CD4-positive, alpha-beta memory T cell (primary cell): ENCODE results near the gene EID2. TPM values are rescaled to one million over a fixed set of nuclear protein-coding genes. Genes with fewer than 3 reads are reported as not detected.
A peak's percentile ranks its signal among the peaks of the same experiment; 100 is the strongest.

Experiments used
- CTCF ChIA-PET: fragments of 350-600 bp; sonication (Branson Sonifier 250); formaldehyde crosslinking; loops from one replicate; lab custom pipeline; 2021; ENCODE audit warnings: inconsistent platforms; ENCODE audit not compliant: partially characterized antibody; lab: Charles Lee
- POLR2A ChIA-PET: fragments of 350-600 bp; sonication (Branson Sonifier 250); formaldehyde crosslinking; loops from one replicate; lab custom pipeline; 2021; ENCODE audit not compliant: partially characterized antibody; lab: Charles Lee
- DNase-seq, 5 donors: peaks; one replicate each; pipeline versions ENCODE4 v3.0.0 to v3.0.0-alpha.2; 2020 to 2022; ENCODE audit warnings: mixed read lengths in 1 of 5
- H3K27ac ChIP-seq: one replicate; pipeline ENCODE4 v1.7.0; 2013; ENCODE audit warnings: low read depth, low read length
- H3K27me3 ChIP-seq: 2 replicates; pipeline ENCODE4 v1.7.0; 2013; ENCODE audit warnings: mild to moderate bottlenecking, low read length, moderate library complexity; ENCODE audit not compliant: insufficient read depth
- H3K36me3 ChIP-seq: 2 replicates; pipeline ENCODE4 v1.7.0; 2013; ENCODE audit warnings: mild to moderate bottlenecking, low read length, moderate library complexity; ENCODE audit not compliant: insufficient read depth
- H3K4me1 ChIP-seq: 2 replicates; pipeline ENCODE4 v1.7.0; 2013; ENCODE audit warnings: mild to moderate bottlenecking, low read length, moderate library complexity; ENCODE audit not compliant: insufficient read depth
- H3K4me3 ChIP-seq, 2 donors: one replicate each; pipeline ENCODE4 v1.7.0; 2013; ENCODE audit warnings: low read length in 2 of 2, mild to moderate bottlenecking in 1 of 2
- H3K9me3 ChIP-seq, 2 donors: one replicate each; pipeline ENCODE4 v1.7.0; 2013; ENCODE audit warnings: low read length in 2 of 2, control low read depth in 1 of 2; ENCODE audit not compliant: control insufficient read depth in 1 of 2
- H3K27ac Mint-ChIP-seq, 7 donors: one replicate each; pipeline ENCODE4 v1.8.0; 2020 to 2021; ENCODE audit warnings: mixed read lengths in 7 of 7, mild to moderate bottlenecking in 6 of 7, inconsistent platforms in 3 of 7, moderate library complexity in 3 of 7
- H3K27me3 Mint-ChIP-seq, 2 donors: one replicate each; pipeline ENCODE4 v1.8.0; 2020 to 2021; ENCODE audit warnings: mixed read lengths in 2 of 2
- H3K36me3 Mint-ChIP-seq, 2 donors: one replicate each; pipeline ENCODE4 v1.8.0; 2020 to 2021; ENCODE audit warnings: mixed read lengths in 2 of 2, inconsistent platforms in 1 of 2, mild to moderate bottlenecking in 1 of 2
- H3K4me1 Mint-ChIP-seq, 4 donors: one replicate each; pipeline ENCODE4 v1.8.0; 2020 to 2021; ENCODE audit warnings: mixed read lengths in 4 of 4, mild to moderate bottlenecking in 1 of 4
- H3K4me3 Mint-ChIP-seq, 8 donors: one replicate each; pipeline ENCODE4 v1.8.0; 2020 to 2021; ENCODE audit warnings: mixed read lengths in 8 of 8, mild to moderate bottlenecking in 7 of 8, moderate library complexity in 6 of 8, inconsistent platforms in 3 of 8
- H3K9me3 Mint-ChIP-seq, 8 donors: one replicate each; pipeline ENCODE4 v1.8.0; 2020 to 2021; ENCODE audit warnings: mixed read lengths in 8 of 8, mild to moderate bottlenecking in 5 of 8, inconsistent platforms in 3 of 8, moderate library complexity in 1 of 8
- intact Hi-C: fragments of 100-400 bp; cut with micrococcal nuclease; formaldehyde crosslinking; loops from one replicate; pipeline ENCODE4 v1.15.1; 2023
- polyA plus RNA-seq, 2 donors: library from polyadenylated mRNA; unstranded; fragments of 300-500 nt; fragmentation: Illumina TruSeq; gene quantifications; one replicate each; pipeline ENCODE4 v1.2.3, GENCODE V29; 2021
- total RNA-seq, 2 experiments: library from RNA; stranded (reverse); gene quantifications; one replicate each; pipeline ENCODE4 v1.2.3, GENCODE V29; 2021

The EID2 gene
- total and polyA plus RNA-seq, 4 experiments from 2014 or later, result 22.0 to 34.9 (median 22.5) TPM

GRCh38 chr19:39498798-39499642 is 40.9 kb downstream of the EID2 start, which contains the start of gene DLL3:
DLL3 (plus strand) TSS chr19:39498947; CDS start chr19:39498975, 28 bp downstream.
- Mint-ChIP-seq H3K36me3 (no peaks in the 10 kb centered on the region), H3K4me1 (peaks cover 15 to 40% (median 23%) of the 10 kb centered on the region in 4 donors), H3K4me3 (peak within 1 kb of the TSS; percentile 40 to 78 (median 66)), H3K9me3 (no peaks in the 10 kb centered on the region), H3K27me3 (peaks cover 36 to 42% of the 10 kb centered on the region in 2 donors), H3K27ac (peak within 1 kb of the TSS in 2 of 7 donors; percentile 2 to 80)
- Histone ChIP-seq H3K27me3 (peaks cover 29% of the 10 kb centered on the region), H3K4me3 (peak within 1 kb of the TSS in 1 of 2 donors; percentile 22), H3K9me3 (no peaks in the 10 kb centered on the region), H3K27ac (no peak within 1 kb of the TSS), H3K4me1 (peaks cover 28% of the 10 kb centered on the region), H3K36me3 (no peaks in the 10 kb centered on the region)
- intact Hi-C loops, result loop anchor here (1.0 to 5.0 kb wide), 2 partner anchors 33 to 173 kb away; partner anchors contain the start of gene EID2B
- CTCF ChIA-PET, result interaction anchor here (0.6 kb wide), 1 partner anchor 19 kb away, joined by 4 read pairs; no protein-coding TSS in a partner anchor
- peak in 1 of 5 donors; percentile 47 for DNase-seq
- POLR2A ChIA-PET, result no interaction called here

GRCh38 chr19:39497996-39498797 is 41.8 kb downstream of the EID2 start:
- peaks cover 34 to 36% of the 10 kb centered on the region in 2 donors for H3K27me3 Mint-ChIP-seq
- peak overlapping the region in 1 of 2 donors; percentile 22 for H3K4me3 ChIP-seq
- peak overlapping the region; percentile 11 to 75 (median 66) for H3K4me3 Mint-ChIP-seq
- ChIA-PET POLR2A (interaction anchor here (1.0 to 1.3 kb wide), 2 partner anchors 18 to 86 kb away, joined by 4 read pairs; partner anchors contain the start of genes PLEKHG2 and TIMM50), CTCF (interaction anchor here (0.6 to 1.2 kb wide), 2 partner anchors 20 to 36 kb away, joined by 3 to 4 read pairs; no protein-coding TSS in a partner anchor)
- intact Hi-C loops, result loop anchor here (1.0 to 5.0 kb wide), 2 partner anchors 34 to 174 kb away; partner anchors contain the start of gene EID2B
- no peak overlapping the region for H3K27ac ChIP-seq
- peak overlapping the region in 2 of 7 donors; percentile 2 to 80 for H3K27ac Mint-ChIP-seq
- no peaks in the 10 kb centered on the region for H3K36me3 ChIP-seq
- H3K36me3 Mint-ChIP-seq, result no peaks in the 10 kb centered on the region
- H3K4me1 Mint-ChIP-seq, result peaks cover 14 to 32% (median 19%) of the 10 kb centered on the region in 4 donors
- DNase-seq, result peak in 1 of 5 donors; percentile 21
- H3K9me3 Mint-ChIP-seq, result no peaks in the 10 kb centered on the region
- H3K9me3 ChIP-seq, result no peaks in the 10 kb centered on the region
- H3K27me3 ChIP-seq, result peaks cover 23% of the 10 kb centered on the region
- peaks cover 27% of the 10 kb centered on the region for H3K4me1 ChIP-seq

GRCh38 chr19:39497701-39497995 is 42.3 kb downstream of the EID2 start:
- H3K27me3 ChIP-seq, result peaks cover 23% of the 10 kb centered on the region
- Mint-ChIP-seq H3K4me1 (peaks cover 12 to 30% (median 18%) of the 10 kb centered on the region in 4 donors), H3K4me3 (peak overlapping the region in 1 of 8 donors; percentile 64), H3K9me3 (no peaks in the 10 kb centered on the region), H3K36me3 (peaks cover 0 to 2% of the 10 kb centered on the region in 2 donors), H3K27ac (no peak overlapping the region), H3K27me3 (peaks cover 32 to 36% of the 10 kb centered on the region in 2 donors)
- H3K9me3 ChIP-seq, result no peaks in the 10 kb centered on the region
- ChIA-PET CTCF (interaction anchor here (1.2 kb wide), 1 partner anchor 37 kb away, joined by 3 read pairs; no protein-coding TSS in a partner anchor), POLR2A (interaction anchor here (1.0 to 1.3 kb wide), 2 partner anchors 17 to 86 kb away, joined by 4 read pairs; partner anchors contain the start of genes PLEKHG2 and TIMM50)
- no peak overlapping the region for H3K27ac ChIP-seq
- intact Hi-C loops, result loop anchor here (5.0 kb wide), 1 partner anchor 35 kb away; the partner anchor contains the start of gene EID2B
- no peak for DNase-seq
- no peaks in the 10 kb centered on the region for H3K36me3 ChIP-seq
- no peak overlapping the region for H3K4me3 ChIP-seq
- H3K4me1 ChIP-seq, result peaks cover 22% of the 10 kb centered on the region

GRCh38 chr19:39496063-39496462 is 43.9 kb downstream of the EID2 start:
- Histone ChIP-seq H3K36me3 (no peaks in the 10 kb centered on the region), H3K4me3 (no peak overlapping the region), H3K4me1 (peaks cover 19% of the 10 kb centered on the region), H3K9me3 (no peaks in the 10 kb centered on the region), H3K27ac (no peak overlapping the region), H3K27me3 (peaks cover 19% of the 10 kb centered on the region)
- ChIA-PET CTCF (no interaction called here), POLR2A (interaction anchor here (1.0 kb wide), 1 partner anchor 16 kb away, joined by 3 read pairs; the partner anchor contains the start of gene TIMM50)
- Mint-ChIP-seq H3K27ac (no peak overlapping the region), H3K9me3 (no peaks in the 10 kb centered on the region), H3K27me3 (peaks cover 28 to 31% of the 10 kb centered on the region in 2 donors), H3K4me3 (peak overlapping the region in 1 of 8 donors; percentile 11), H3K36me3 (peaks cover 0 to 8% of the 10 kb centered on the region in 2 donors), H3K4me1 (peaks cover 12 to 24% (median 18%) of the 10 kb centered on the region in 4 donors)
- intact Hi-C loops, result loop anchor here (5.0 kb wide), 1 partner anchor 36 kb away; the partner anchor contains the start of gene EID2B
- DNase-seq, result no peak

GRCh38 chr19:39494661-39495060 is 45.3 kb downstream of the EID2 start:
- H3K4me1 ChIP-seq, result peaks cover 19% of the 10 kb centered on the region
- H3K36me3 Mint-ChIP-seq, result peaks cover 3 to 15% of the 10 kb centered on the region in 2 donors
- H3K9me3 ChIP-seq, result no peaks in the 10 kb centered on the region
- H3K27ac ChIP-seq, result no peak overlapping the region
- no peak for DNase-seq
- peaks cover 17 to 22% of the 10 kb centered on the region in 2 donors for H3K27me3 Mint-ChIP-seq
- ChIA-PET POLR2A (no interaction called here), CTCF (no interaction called here)
- no peaks in the 10 kb centered on the region for H3K9me3 Mint-ChIP-seq
- H3K4me3 Mint-ChIP-seq, result no peak overlapping the region
- H3K4me1 Mint-ChIP-seq, result peaks cover 10 to 17% (median 12%) of the 10 kb centered on the region in 4 donors
- H3K4me3 ChIP-seq, result no peak overlapping the region
- intact Hi-C loops, result loop anchor here (5.0 kb wide), 1 partner anchor 38 kb away; the partner anchor contains the start of gene EID2B
- no peak overlapping the region for H3K27ac Mint-ChIP-seq
- H3K27me3 ChIP-seq, result peaks cover 10% of the 10 kb centered on the region
- peaks cover 9% of the 10 kb centered on the region for H3K36me3 ChIP-seq

GRCh38 chr19:39492788-39493187 is 47.2 kb downstream of the EID2 start:
- no peak for DNase-seq
- Mint-ChIP-seq H3K4me1 (no peaks in the 10 kb centered on the region), H3K27ac (peak overlapping the region in 1 of 7 donors; percentile 38), H3K4me3 (no peak overlapping the region), H3K36me3 (peaks cover 12 to 29% of the 10 kb centered on the region in 2 donors), H3K27me3 (peaks cover 6 to 10% of the 10 kb centered on the region in 2 donors), H3K9me3 (no peaks in the 10 kb centered on the region)
- H3K9me3 ChIP-seq, result no peaks in the 10 kb centered on the region
- CTCF ChIA-PET, result interaction anchor here (1.2 kb wide), 1 partner anchor 10 kb away, joined by 3 read pairs; no protein-coding TSS in a partner anchor
- peaks cover 3% of the 10 kb centered on the region for H3K4me1 ChIP-seq
- intact Hi-C loops, result no loop called here
- H3K4me3 ChIP-seq, result no peak overlapping the region
- H3K27me3 ChIP-seq, result no peaks in the 10 kb centered on the region
- H3K27ac ChIP-seq, result no peak overlapping the region
- POLR2A ChIA-PET, result interaction anchor here (0.6 kb wide), 1 partner anchor 47 kb away, joined by 3 read pairs; the partner anchor contains the start of gene SUPT5H
- H3K36me3 ChIP-seq, result peaks cover 22% of the 10 kb centered on the region
